H1 (cell line): ENCODE results near the gene RAB3IL1. TPM values are rescaled to one million over a fixed set of nuclear protein-coding genes. Genes with fewer than 3 reads are reported as not detected.
A peak's percentile ranks its signal among the peaks of the same experiment; 100 is the strongest.

Source experiments
- CTCF ChIA-PET: fragments of 300-600 bp; sonication (Branson Sonifier 250); formaldehyde crosslinking; loops from one replicate; lab custom pipeline; 2021; ENCODE audit not compliant: partially characterized antibody; lab: Charles Lee
- POLR2A ChIA-PET: fragments of 300-600 bp; sonication (Branson Sonifier 250); formaldehyde crosslinking; loops from one replicate; lab custom pipeline; 2021; ENCODE audit warnings: inconsistent platforms; ENCODE audit not compliant: partially characterized antibody; lab: Charles Lee
- DNase-seq, 2 experiments: peaks; one replicate each; pipeline versions ENCODE4 v3.0.0 to v3.0.0-alpha.2; 2010 to 2022; ENCODE audit warnings: low spot score in 2 of 2, low read depth in 1 of 2, mixed read lengths in 1 of 2
- FAIRE-seq: peaks from 2 replicates; lab custom pipeline; 2011; peaks lifted over from hg19 to GRCh38; lab: Jason Lieb, UNC
- H2AFZ ChIP-seq: 2 replicates; pipeline ENCODE4 v1.8.1; 2012; ENCODE audit warnings: low read length, inconsistent platforms
- H2AK5ac ChIP-seq: 2 replicates; pipeline ENCODE4 v1.6.1; 2013; ENCODE audit warnings: low read depth, low read length
- H2BK120ac ChIP-seq: replicated peaks from 2 replicates; pipeline ENCODE3; 2013; ENCODE audit warnings: low read depth, low read length, inconsistent platforms
- H2BK12ac ChIP-seq: 2 replicates; pipeline ENCODE4 v1.6.1; 2013; ENCODE audit warnings: low read depth, low read length
- H2BK15ac ChIP-seq: 2 replicates; pipeline ENCODE4 v1.6.1; 2013; ENCODE audit warnings: low read length
- H2BK20ac ChIP-seq: 2 replicates; pipeline ENCODE4 v1.6.1; 2013; ENCODE audit warnings: low read length
- H2BK5ac ChIP-seq: 2 replicates; pipeline ENCODE4 v1.6.1; 2013; ENCODE audit warnings: low read depth, low read length
- H3K14ac ChIP-seq: 2 replicates; pipeline ENCODE4 v1.6.1; 2013; ENCODE audit warnings: inconsistent platforms; ENCODE audit not compliant: insufficient read length
- H3K18ac ChIP-seq: 2 replicates; pipeline ENCODE4 v1.6.1; 2013; ENCODE audit warnings: low read length; ENCODE audit errors: extremely low read depth
- H3K23ac ChIP-seq: 2 replicates; pipeline ENCODE4 v1.6.1; 2013; ENCODE audit warnings: inconsistent platforms; ENCODE audit not compliant: insufficient read length
- H3K23me2 ChIP-seq: 2 replicates; pipeline ENCODE4 v1.6.1; 2013; ENCODE audit warnings: low read depth, low read length
- H3K27ac ChIP-seq: 2 replicates; pipeline ENCODE4 v1.6.1; 2011; ENCODE audit warnings: low read depth, low read length, inconsistent platforms
- H3K27me3 ChIP-seq, 4 experiments: replicated peaks in 1 of 4; 1 replicate in 1 of 4; 2 replicates in 3 of 4; pipeline versions ENCODE4 v1.6.1 to v1.8.1; 2011 to 2013; ENCODE audit warnings: low read length in 3 of 4, mild to moderate bottlenecking in 3 of 4, inconsistent platforms in 2 of 4, mixed read lengths in 2 of 4, moderate library complexity in 1 of 4; ENCODE audit not compliant: control insufficient read depth in 3 of 4, insufficient read depth in 3 of 4; ENCODE audit errors: extremely low read depth in 1 of 4
- H3K36me3 ChIP-seq, 4 experiments: 2 replicates each; pipeline versions ENCODE4 v1.6.1 to v1.8.1; 2011 to 2013; ENCODE audit warnings: mild to moderate bottlenecking in 4 of 4, low read length in 3 of 4, moderate library complexity in 2 of 4, control low read depth in 1 of 4, inconsistent platforms in 1 of 4; ENCODE audit not compliant: insufficient read depth in 4 of 4, control insufficient read depth in 2 of 4
- H3K4ac ChIP-seq: replicated peaks from 2 replicates; pipeline ENCODE3; 2013; ENCODE audit warnings: low read length, low read depth, mixed read lengths, inconsistent platforms; ENCODE audit not compliant: insufficient read length
- H3K4me1 ChIP-seq, 4 experiments: replicated peaks in 1 of 4; 1 replicate in 1 of 4; 2 replicates in 3 of 4; pipeline versions ENCODE4 v1.6.1 to v1.8.1; 2011 to 2013; ENCODE audit warnings: low read length in 3 of 4, inconsistent platforms in 2 of 4, mixed read lengths in 1 of 4; ENCODE audit not compliant: insufficient read depth in 4 of 4, control insufficient read depth in 3 of 4
- H3K4me2 ChIP-seq, 2 experiments: 2 replicates each; pipeline versions ENCODE4 v1.6.1 to v1.8.1; 2011 to 2013; ENCODE audit warnings: low read depth in 2 of 2, low read length in 2 of 2, control low read depth in 1 of 2, inconsistent platforms in 1 of 2, mild to moderate bottlenecking in 1 of 2; ENCODE audit not compliant: insufficient read depth in 1 of 2
- H3K4me3 ChIP-seq, 4 experiments: fragments of 200-600, 300-600 bp in 1 of 4; sonication (generic), shearing (Covaris generic), sonication (Bioruptor Twin) in 1 of 4; 2 replicates each; pipeline versions ENCODE4 v1.5.1 to v1.8.1; 2011 to 2016; ENCODE audit warnings: low read length in 4 of 4, low read depth in 3 of 4, control low read depth in 2 of 4, inconsistent platforms in 2 of 4, mild to moderate bottlenecking in 2 of 4, mixed read lengths in 1 of 4, moderate library complexity in 1 of 4; ENCODE audit not compliant: insufficient read depth in 2 of 4; ENCODE audit errors: extremely low read depth in 1 of 4
- H3K56ac ChIP-seq: replicated peaks from 2 replicates; pipeline ENCODE3; 2013; ENCODE audit warnings: low read depth, mild to moderate bottlenecking, mixed read lengths, low read length, inconsistent platforms; ENCODE audit not compliant: insufficient read length
- H3K79me1 ChIP-seq: 2 replicates; pipeline ENCODE4 v1.6.1; 2013; ENCODE audit warnings: low read depth, low read length, control low read depth
- H3K79me2 ChIP-seq, 2 experiments: 2 replicates each; pipeline versions ENCODE4 v1.6.1 to v1.8.1; 2012 to 2013; ENCODE audit warnings: low read length in 2 of 2, mild to moderate bottlenecking in 2 of 2, inconsistent platforms in 1 of 2; ENCODE audit not compliant: insufficient read depth in 2 of 2, control insufficient read depth in 1 of 2
- H3K9ac ChIP-seq, 4 experiments: replicated peaks in 1 of 4; 1 replicate in 1 of 4; 2 replicates in 3 of 4; pipeline versions ENCODE4 v1.6.1 to v1.8.1; 2011 to 2013; ENCODE audit warnings: low read depth in 3 of 4, low read length in 3 of 4, control low read depth in 2 of 4, mild to moderate bottlenecking in 2 of 4, moderate library complexity in 2 of 4, inconsistent platforms in 1 of 4; ENCODE audit errors: extremely low read depth in 1 of 4
- H3K9me3 ChIP-seq, 2 experiments: 2 replicates each; pipeline versions ENCODE4 v1.6.1 to v1.8.1; 2012 to 2013; ENCODE audit warnings: mild to moderate bottlenecking in 2 of 2, moderate library complexity in 2 of 2, control low read depth in 1 of 2, inconsistent platforms in 1 of 2, low read depth in 1 of 2, low read length in 1 of 2, mixed read lengths in 1 of 2; ENCODE audit not compliant: insufficient read depth in 2 of 2
- H4K20me1 ChIP-seq, 2 experiments: replicated peaks in 1 of 2; 2 replicates each; pipeline versions ENCODE3 to v1.8.1; 2011 to 2013; ENCODE audit warnings: inconsistent platforms in 2 of 2, low read length in 2 of 2, mild to moderate bottlenecking in 1 of 2; ENCODE audit not compliant: insufficient read depth in 2 of 2, control insufficient read depth in 1 of 2
- H4K5ac ChIP-seq: 2 replicates; pipeline ENCODE4 v1.6.1; 2013; ENCODE audit warnings: low read length, low read depth, mixed read lengths, inconsistent platforms; ENCODE audit not compliant: insufficient read length
- H4K8ac ChIP-seq: 2 replicates; pipeline ENCODE4 v1.8.0; 2013; ENCODE audit warnings: mild to moderate bottlenecking, moderate library complexity, low read length, inconsistent platforms; ENCODE audit not compliant: insufficient read depth; ENCODE audit errors: extremely low read depth
- H4K91ac ChIP-seq: replicated peaks from 2 replicates; pipeline ENCODE3; 2013; ENCODE audit warnings: low read length, mixed read lengths, inconsistent platforms; ENCODE audit not compliant: insufficient read length
- CEBPB ChIP-seq: IDR thresholded peaks from 2 replicates; pipeline ENCODE4 v1.6.1; 2012; ENCODE audit warnings: low read depth, low read length
- GTF2F1 ChIP-seq: IDR thresholded peaks from 2 replicates; pipeline ENCODE4 v1.6.1; 2012; ENCODE audit warnings: low read depth, low read length, improper control_type of control experiment, borderline replicate concordance
- JUN ChIP-seq: IDR thresholded peaks from 2 replicates; pipeline ENCODE4 v1.6.1; 2011; ENCODE audit warnings: low read depth, mild to moderate bottlenecking, improper control_type of control experiment, low read length
- PHF8 ChIP-seq: fragments of 200-600 bp; sonication (generic); conservative IDR thresholded peaks from 2 replicates; pipeline ENCODE4 v1.7.1; 2012; ENCODE audit warnings: low read depth, mild to moderate bottlenecking, inconsistent platforms, low read length, moderate library complexity
- POLR2AphosphoS5 ChIP-seq: IDR thresholded peaks from 2 replicates; pipeline ENCODE4 v1.6.1; 2011; ENCODE audit warnings: low read depth, low read length
- SRF ChIP-seq: IDR thresholded peaks from 2 replicates; pipeline ENCODE4 v1.6.1; 2011; ENCODE audit warnings: mild to moderate bottlenecking, low read depth, low read length, moderate library complexity
- ZNF274 ChIP-seq: IDR thresholded peaks from 2 replicates; pipeline ENCODE4 v1.7.0; 2012; ENCODE audit warnings: low read length, borderline replicate concordance; ENCODE audit errors: extremely low read depth
- WGBS, 2 experiments: shearing (Covaris generic) in 1 of 2; methylation state at CpG; one replicate each; pipeline versions ENCODE4 v1.1.6 to v1.1.7; 2013 to 2015; ENCODE audit warnings: low lambda C conversion rate in 2 of 2, mixed read lengths in 2 of 2, inconsistent platforms in 1 of 2, low coverage in 1 of 2, missing lambda C conversion rate in 1 of 2; ENCODE audit not compliant: insufficient replicate concordance in 2 of 2, insufficient coverage in 1 of 2, insufficient read length in 1 of 2; ENCODE audit errors: extremely low coverage in 1 of 2, missing lambda C conversion rate in 1 of 2; 5-methylcytosine and 5-hydroxymethylcytosine counted together
- polyA plus RNA-seq, 7 experiments: library from polyadenylated mRNA; depleted of rRNA in 3 of 7; stranded (reverse) in 5 of 7; unstranded in 2 of 7; fragments of >200 nt in 5 of 7; fragments of 200-250 nt in 2 of 7; gene quantifications; 1 replicate in 5 of 7; 2 replicates in 1 of 7; 4 replicates in 1 of 7; pipeline versions ENCODE4 v1.2.1 to v1.2.3, GENCODE V29; 2011 to 2013; ENCODE audit warnings: missing spikeins in 2 of 7, mixed read lengths in 2 of 7
- total RNA-seq: library from RNA; stranded (reverse); fragmentation: NEBNext Ultra II Directional; extraction: Animal tissue kit (Norgen Biotek cat#: 25700); gene quantifications from 2 replicates; pipeline ENCODE4 v1.2.1, GENCODE V29; 2021
- TF ChIP-seq, protein P1 (sequence below): IDR thresholded peaks from 2 replicates; pipeline ENCODE4 v1.6.1; 2012; ENCODE audit warnings: inconsistent platforms

RAB3IL1 gene
- total and polyA plus RNA-seq, 2 of the 8 experiments (the other 6 are each of a cell fraction or from before 2014, with no cell fraction given), result 6.8 to 7.9 TPM

DNA sequence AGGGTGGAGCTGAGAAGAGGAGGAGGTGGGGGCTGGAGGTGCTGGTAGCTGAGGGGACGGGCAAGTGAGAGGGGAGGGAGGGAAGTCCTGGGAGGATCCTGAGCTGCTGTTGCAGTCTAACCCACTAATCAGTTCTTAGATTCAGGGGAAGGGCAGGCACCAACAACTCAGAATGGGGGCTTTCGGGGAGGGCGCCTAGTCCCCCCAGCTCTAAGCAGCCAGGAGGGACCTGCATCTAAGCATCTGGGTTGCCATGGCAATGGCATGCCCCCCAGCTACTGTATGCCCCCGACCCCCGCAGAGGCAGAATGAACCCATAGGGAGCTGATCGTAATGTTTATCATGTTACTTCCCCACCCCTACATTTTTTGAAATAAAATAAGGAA lies 50.4 kb downstream of the RAB3IL1 start:
- H3K23ac ChIP-seq, result no peak overlapping the region
- no peaks in the 10 kb centered on the region for H3K79me1 ChIP-seq
- H3K27ac ChIP-seq, result no peak overlapping the region
- no peaks in the 10 kb centered on the region for H3K23me2 ChIP-seq
- ChIA-PET POLR2A (interaction anchor here (0.6 to 1.8 kb wide), 11 partner anchors 9 to 241 kb away, joined by 3 to 8 read pairs (median 3); partner anchors contain the start of genes FADS2, FEN1, FTH1 and TMEM258), CTCF (interaction anchor here (0.6 to 10.9 kb wide), 7 partner anchors 8 to 241 kb away, joined by 3 to 172 read pairs (median 5); no protein-coding TSS in a partner anchor)
- H3K27me3 ChIP-seq, result peaks cover 0 to 7% (median 5%) of the 10 kb centered on the region in 4 experiments; a peak in 5 of 7 replicates
- no peak overlapping the region for H3K14ac ChIP-seq
- 87% methylated on average over 5 of the region's 6 CpGs; no CpG with 5 or more reads in 1 of the 2 experiments for WGBS, 2 experiments
- H4K20me1 ChIP-seq, result peaks cover 2 to 9% of the 10 kb centered on the region in 2 experiments
- no peak overlapping the region for H2BK20ac ChIP-seq
- no peak overlapping the region for H3K9ac ChIP-seq
- H3K56ac ChIP-seq, result no peak overlapping the region
- no peak overlapping the region for H4K5ac ChIP-seq
- no peak overlapping the region for H2BK15ac ChIP-seq
- peaks cover 0 to 9% (median 4%) of the 10 kb centered on the region in 4 experiments; a peak in 6 of 7 replicates for H3K4me1 ChIP-seq
- H4K8ac ChIP-seq, result no peak overlapping the region
- no peak overlapping the region for H2BK120ac ChIP-seq
- H2AFZ ChIP-seq, result no peak overlapping the region
- H2BK5ac ChIP-seq, result no peak overlapping the region
- no peaks in the 10 kb centered on the region for H3K9me3 ChIP-seq
- H2AK5ac ChIP-seq, result no peak overlapping the region
- H4K91ac ChIP-seq, result no peak overlapping the region
- DNase-seq, result no peak
- no peak overlapping the region for H3K4ac ChIP-seq
- no peak overlapping the region for H3K4me3 ChIP-seq
- H2BK12ac ChIP-seq, result no peak overlapping the region
- no peak overlapping the region for H3K18ac ChIP-seq
- no peak for FAIRE-seq
- TF ChIP-seq GTF2F1 (no peak), ZNF274 (no peak), SRF (no peak), CEBPB (no peak), POLR2AphosphoS5 (0 out of 2 replicates have a peak, but pooled peaks have one; percentile 1), JUN (no peak), PHF8 (no peak)
- TF ChIP-seq, protein P1, sequence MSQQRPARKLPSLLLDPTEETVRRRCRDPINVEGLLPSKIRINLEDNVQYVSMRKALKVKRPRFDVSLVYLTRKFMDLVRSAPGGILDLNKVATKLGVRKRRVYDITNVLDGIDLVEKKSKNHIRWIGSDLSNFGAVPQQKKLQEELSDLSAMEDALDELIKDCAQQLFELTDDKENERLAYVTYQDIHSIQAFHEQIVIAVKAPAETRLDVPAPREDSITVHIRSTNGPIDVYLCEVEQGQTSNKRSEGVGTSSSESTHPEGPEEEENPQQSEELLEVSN, result no peak
- no peak overlapping the region for H3K4me2 ChIP-seq
- H3K36me3 ChIP-seq, result peaks cover 17 to 40% (median 25%) of the 10 kb centered on the region in 4 experiments
- H3K79me2 ChIP-seq, result no peaks in the 10 kb centered on the region
